K562 (cell line): Measurements from ENCODE around the gene KCNAB2. TPM values are rescaled to one million over a fixed set of nuclear protein-coding genes. Genes with fewer than 3 reads are reported as not detected.

ENCODE experiments used
- ARHGAP35 ChIP-seq: fragments of 450-650 bp; IDR thresholded peaks from 2 replicates; pipeline ENCODE4 v1.6.1; 2018; ENCODE audit not compliant: partially characterized antibody
- BRCA1 ChIP-seq, 2 experiments: fragments of 450-650 bp in 1 of 2; sonication (generic) in 1 of 2; formaldehyde crosslinking in 1 of 2; IDR thresholded peaks; 2 replicates each; pipeline versions ENCODE4 v1.5.0 to v1.6.1; 2017 to 2020; ENCODE audit warnings: mild to moderate bottlenecking in 1 of 2, missing genetic modification reagents in 1 of 2
- CAMTA2 ChIP-seq: fragments of 250-450 bp; sonication (Bioruptor Pico); conservative IDR thresholded peaks from 2 replicates; pipeline ENCODE4 v1.5.1; 2022
- IRF2 ChIP-seq: sonication (generic); formaldehyde crosslinking; IDR thresholded peaks from 2 replicates; pipeline ENCODE4 v1.8.1; 2022; ENCODE audit warnings: mild to moderate bottlenecking, missing genetic modification reagents
- JUN ChIP-seq, 2 experiments: sonication (generic) in 1 of 2; formaldehyde crosslinking in 1 of 2; IDR thresholded peaks; 2 replicates each; pipeline versions ENCODE4 v1.6.1 to v1.8.0; 2012 to 2022; ENCODE audit warnings: borderline replicate concordance in 2 of 2, mild to moderate bottlenecking in 2 of 2, improper control_type of control experiment in 1 of 2, low read depth in 1 of 2, low read length in 1 of 2, missing genetic modification reagents in 1 of 2
- L3MBTL2 ChIP-seq: fragments of 450-650 bp; IDR thresholded peaks from 2 replicates; pipeline ENCODE4 v1.6.1; 2016; ENCODE audit warnings: mild to moderate bottlenecking, moderate library complexity
- PPARD ChIP-seq: fragments of 250-450 bp; sonication (Bioruptor Pico); IDR thresholded peaks from 2 replicates; pipeline ENCODE4 v1.8.0; 2022; ENCODE audit warnings: inconsistent platforms, mild to moderate bottlenecking, moderate library complexity
- RAD21 ChIP-seq, 2 experiments: fragments of 250-450 bp in 1 of 2; fragments of 450-650 bp in 1 of 2; sonication (Bioruptor Pico) in 1 of 2; formaldehyde crosslinking in 1 of 2; IDR thresholded peaks in 1 of 2; conservative IDR thresholded peaks in 1 of 2; 2 replicates each; pipeline versions ENCODE4 v1.4.0 to v1.8.0; 2020 to 2022; ENCODE audit warnings: mild to moderate bottlenecking in 2 of 2, moderate library complexity in 1 of 2
- TAF1 ChIP-seq: IDR thresholded peaks from 2 replicates; pipeline ENCODE4 v1.6.1; 2011; ENCODE audit warnings: mild to moderate bottlenecking, low read length, moderate library complexity; ENCODE audit not compliant: insufficient read depth, control insufficient read depth, severe bottlenecking; ENCODE audit errors: extremely low read depth
- TGIF2 ChIP-seq: sonication (generic); formaldehyde crosslinking; IDR thresholded peaks from 2 replicates; pipeline ENCODE4 v1.8.1; 2022; ENCODE audit warnings: mild to moderate bottlenecking, missing genetic modification reagents, moderate library complexity
- THAP12 ChIP-seq: fragments of 250-450 bp; sonication (Bioruptor Pico); IDR thresholded peaks from 2 replicates; pipeline ENCODE4 v1.9.0; 2021; ENCODE audit warnings: mild to moderate bottlenecking, inconsistent platforms
- ZNF224 ChIP-seq: sonication (generic); formaldehyde crosslinking; IDR thresholded peaks from 2 replicates; pipeline ENCODE4 v1.8.0; 2022; ENCODE audit warnings: mild to moderate bottlenecking, missing genetic modification reagents
- ZNF707 ChIP-seq: fragments of 250-450 bp; sonication (Bioruptor Pico); conservative IDR thresholded peaks from 2 replicates; pipeline ENCODE4 v1.8.0; 2022; ENCODE audit warnings: inconsistent platforms, mild to moderate bottlenecking, moderate library complexity
- polyA plus RNA-seq, 8 experiments: library from polyadenylated mRNA; depleted of rRNA in 4 of 8; stranded (reverse) in 5 of 8; unstranded in 3 of 8; fragments of >200 nt; fragmentation: Nextera tagmentation in 2 of 8; fragmentation: Illumina TruSeq in 1 of 8; extraction: Ambion mirVana in 2 of 8; extraction: Trizol in 1 of 8; gene quantifications; 2 replicates each; pipeline versions ENCODE4 v1.2.1 to v1.2.3, GENCODE V29; 2011 to 2014; ENCODE audit warnings: inconsistent platforms in 1 of 8, missing spikeins in 1 of 8
- total RNA-seq, 7 experiments: library from RNA; depleted of rRNA in 6 of 7; stranded (reverse); fragments of >200 nt in 6 of 7; fragmentation: Illumina TruSeq in 2 of 7; extraction: Trizol in 2 of 7; gene quantifications; 2 replicates each; pipeline versions ENCODE4 v1.2.1 to v1.2.3, GENCODE V29; 2011 to 2021; ENCODE audit warnings: low replicate concordance in 1 of 7

Gene KCNAB2
- total and polyA plus RNA-seq, 9 of the 15 experiments (the other 6 are each of a cell fraction or from before 2014, with no cell fraction given), result 1.8 to 15.8 (median 7.1) TPM

GRCh38 chr1:6111991-6112689 is 66.5 kb downstream of the KCNAB2 start (continued):
- no peak for TF ChIP-seq CAMTA2 (CRISPR knock-in tag)
- TF ChIP-seq ZNF224 (CRISPR knock-in tag), result no peak
- no peak for TF ChIP-seq BRCA1 (IDR thresholded peaks at IDR 0.05)
- no peak for TF ChIP-seq BRCA1 (CRISPR knock-in tag; IDR thresholded peaks at IDR 0.05)
- no peak for TF ChIP-seq L3MBTL2
- no peak for TF ChIP-seq PPARD (CRISPR knock-in tag)
- no peak for TF ChIP-seq ARHGAP35
- TF ChIP-seq TAF1, result no peak
- TF ChIP-seq RAD21 (CRISPR knock-in tag; conservative IDR thresholded peaks at IDR 0.05 in 1 of 2, IDR thresholded peaks at IDR 0.05 in 1 of 2), result no peak
- no peak for TF ChIP-seq JUN (IDR thresholded peaks at IDR 0.05; ENCODE audit: borderline replicate concordance, low read depth, low read length)
- no peak for TF ChIP-seq JUN (CRISPR knock-in tag; IDR thresholded peaks at IDR 0.05; ENCODE audit: borderline replicate concordance)
- TF ChIP-seq TGIF2 (CRISPR knock-in tag), result no peak
- TF ChIP-seq IRF2 (CRISPR knock-in tag), result no peak
- TF ChIP-seq ZNF707 (CRISPR knock-in tag), result no peak
- no peak for TF ChIP-seq THAP12 (CRISPR knock-in tag)
